Panc1 (cell line): ENCODE measurements around the gene NR6A1. TPM values are rescaled to one million over a fixed set of nuclear protein-coding genes. Genes with fewer than 3 reads are reported as not detected.

Experiments used
- ATAC-seq: fragments of 200-7000 bp; cut with Tn5 transposase; 2 replicates; pipeline ENCODE4 v1.9.1; 2020; ENCODE audit warnings: mild to moderate bottlenecking, moderate library complexity
- BruUV-seq: library from RNA; stranded (reverse); fragments of 400-500 nt; replicated peaks from 2 replicates; lab custom pipeline; 2021; lab: Mats Ljungman, UMichigan
- CTCF ChIA-PET: fragments of 300-600 bp; sonication (Branson Sonifier 250); formaldehyde crosslinking; loops from one replicate; lab custom pipeline; 2022; ENCODE audit warnings: antibody characterized with exemption; lab: Charles Lee
- POLR2A ChIA-PET: fragments of 300-600 bp; sonication (Branson Sonifier 250); formaldehyde crosslinking; loops from one replicate; lab custom pipeline; 2022; ENCODE audit warnings: antibody characterized with exemption; lab: Charles Lee
- DNase-seq: peaks from one replicate; pipeline ENCODE4 v3.0.0-alpha.2; 2010; ENCODE audit warnings: low read depth, low spot score
- H3K27ac ChIP-seq: 2 replicates; pipeline ENCODE4 v1.5.1; 2011; ENCODE audit warnings: mild to moderate bottlenecking, low read length, inconsistent platforms
- H3K27me3 ChIP-seq: fragments of 200-500 bp; sonication (Bioruptor generic); 2 replicates; pipeline ENCODE4 v1.6.0; 2014; ENCODE audit warnings: low read length, inconsistent platforms; ENCODE audit not compliant: control insufficient read depth, insufficient read depth
- H3K36me3 ChIP-seq: fragments of 200-500 bp; sonication (Bioruptor generic); 2 replicates; pipeline ENCODE4 v1.5.1; 2014; ENCODE audit warnings: inconsistent platforms, mild to moderate bottlenecking, low read length, moderate library complexity; ENCODE audit not compliant: control insufficient read depth, insufficient read depth
- H3K4me1 ChIP-seq: 2 replicates; pipeline ENCODE4 v1.5.1; 2011; ENCODE audit warnings: inconsistent platforms, mild to moderate bottlenecking, low read length, moderate library complexity; ENCODE audit not compliant: control insufficient read depth, insufficient read depth
- H3K4me3 ChIP-seq, 2 experiments: 2 replicates each; pipeline ENCODE4 v1.5.1; 2011 to 2012; ENCODE audit warnings: low read depth in 2 of 2, low read length in 2 of 2, mild to moderate bottlenecking in 2 of 2, inconsistent platforms in 1 of 2, moderate library complexity in 1 of 2
- H3K9me3 ChIP-seq: fragments of 200-500 bp; sonication (Bioruptor generic); 2 replicates; pipeline ENCODE4 v1.5.1; 2014; ENCODE audit warnings: low read depth, mild to moderate bottlenecking, inconsistent platforms, low read length, moderate library complexity; ENCODE audit not compliant: control insufficient read depth, insufficient read depth
- POLR2AphosphoS5 ChIP-seq: IDR thresholded peaks from 2 replicates; pipeline ENCODE4 v1.6.1; 2012; ENCODE audit warnings: mild to moderate bottlenecking, low read depth, low read length, moderate library complexity
- REST ChIP-seq, 2 experiments: IDR thresholded peaks; 2 replicates each; pipeline ENCODE4 v1.6.1; 2011 to 2012; ENCODE audit warnings: low read depth in 2 of 2, control low read depth in 1 of 2, low read length in 1 of 2, mild to moderate bottlenecking in 1 of 2, moderate library complexity in 1 of 2; ENCODE audit not compliant: insufficient read depth in 1 of 2
- SIN3A ChIP-seq: IDR thresholded peaks from 2 replicates; pipeline ENCODE4 v1.6.1; 2012; ENCODE audit warnings: low read depth, mild to moderate bottlenecking, low read length, moderate library complexity, borderline replicate concordance; ENCODE audit not compliant: insufficient read depth
- TCF7L2 ChIP-seq: IDR thresholded peaks from 2 replicates; pipeline ENCODE4 v1.6.1; 2011; ENCODE audit warnings: mild to moderate bottlenecking, low read depth, low read length, inconsistent platforms
- in situ Hi-C: cut with HindIII; loops from 2 replicates; pipeline ENCODE4 v1.10.0; 2016; ENCODE audit warnings: low sequenced_read_pairs, low pct_unique_long_range_greater_than_20kb
- intact Hi-C: fragments of 100-400 bp; cut with micrococcal nuclease; formaldehyde crosslinking; loops from one replicate; pipeline ENCODE4 v1.10.0; 2022; ENCODE audit not compliant: unreplicated experiment
- total RNA-seq: library from RNA; stranded (reverse); gene quantifications from one replicate; pipeline ENCODE4 v1.2.1, GENCODE V29; 2021; ENCODE audit not compliant: unreplicated experiment
- TF ChIP-seq, protein P1 (sequence below): fragments of 450-650 bp; IDR thresholded peaks from 2 replicates; pipeline ENCODE4 v1.5.1; 2017; ENCODE audit warnings: mild to moderate bottlenecking

Gene NR6A1
- total RNA-seq, 1 experiment from 2014 or later = 7.6 TPM

DNA sequence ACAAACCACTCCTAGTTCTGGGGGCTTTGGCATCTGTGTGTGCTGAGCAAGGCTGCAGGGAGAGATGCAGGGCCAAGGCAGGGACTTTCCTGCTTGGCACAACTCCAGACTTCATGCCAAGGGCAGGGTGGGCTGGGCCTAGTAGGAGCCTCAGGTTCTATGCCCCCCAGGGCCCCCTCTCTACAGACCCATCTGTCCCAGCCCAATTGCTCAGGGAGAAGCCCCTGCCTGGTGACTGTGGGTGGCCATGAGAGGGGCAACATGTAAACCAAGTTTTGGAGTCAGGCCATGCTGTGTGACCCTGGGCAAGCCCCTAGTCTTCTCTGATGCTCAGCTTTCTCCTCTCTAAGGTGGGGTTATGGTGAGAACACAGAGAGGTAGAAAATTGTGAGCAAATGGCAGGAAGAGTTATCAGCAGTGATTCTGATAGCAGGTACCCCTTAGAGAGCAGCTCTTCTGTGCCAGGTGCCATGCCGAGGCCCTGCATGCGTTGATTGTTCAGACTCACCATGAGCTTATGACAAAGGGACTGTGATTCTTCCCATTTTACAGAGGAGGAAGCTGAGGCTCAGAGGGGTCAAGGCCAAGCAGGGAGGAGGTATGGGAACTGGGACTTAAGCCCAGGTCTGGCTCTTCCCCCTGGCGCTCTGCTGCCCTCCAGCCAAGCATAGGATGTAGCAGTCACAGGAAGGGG lies 11.0 kb upstream of the NR6A1 start:
- Histone ChIP-seq H3K36me3 (no peaks in the 10 kb centered on the region), H3K4me3 (no peak overlapping the region), H3K27ac (no peak overlapping the region), H3K4me1 (peaks cover 38% of the 10 kb centered on the region), H3K9me3 (no peaks in the 10 kb centered on the region), H3K27me3 (no peaks in the 10 kb centered on the region)
- DNase-seq = no peak
- CTCF ChIA-PET = no interaction called here
- intact Hi-C loops (no loop called here), in situ Hi-C loops (no loop called here)
- no peak for ATAC-seq
- no peak for TF ChIP-seq POLR2AphosphoS5
- no peak for TF ChIP-seq REST (IDR thresholded peaks at IDR 0.05; ENCODE audit: insufficient read depth in 1 of 2, low read depth in 2 of 2, low read length in 1 of 2)
- TF ChIP-seq SIN3A = no peak
- TF ChIP-seq TCF7L2 = no peak
- TF ChIP-seq, protein P1, sequence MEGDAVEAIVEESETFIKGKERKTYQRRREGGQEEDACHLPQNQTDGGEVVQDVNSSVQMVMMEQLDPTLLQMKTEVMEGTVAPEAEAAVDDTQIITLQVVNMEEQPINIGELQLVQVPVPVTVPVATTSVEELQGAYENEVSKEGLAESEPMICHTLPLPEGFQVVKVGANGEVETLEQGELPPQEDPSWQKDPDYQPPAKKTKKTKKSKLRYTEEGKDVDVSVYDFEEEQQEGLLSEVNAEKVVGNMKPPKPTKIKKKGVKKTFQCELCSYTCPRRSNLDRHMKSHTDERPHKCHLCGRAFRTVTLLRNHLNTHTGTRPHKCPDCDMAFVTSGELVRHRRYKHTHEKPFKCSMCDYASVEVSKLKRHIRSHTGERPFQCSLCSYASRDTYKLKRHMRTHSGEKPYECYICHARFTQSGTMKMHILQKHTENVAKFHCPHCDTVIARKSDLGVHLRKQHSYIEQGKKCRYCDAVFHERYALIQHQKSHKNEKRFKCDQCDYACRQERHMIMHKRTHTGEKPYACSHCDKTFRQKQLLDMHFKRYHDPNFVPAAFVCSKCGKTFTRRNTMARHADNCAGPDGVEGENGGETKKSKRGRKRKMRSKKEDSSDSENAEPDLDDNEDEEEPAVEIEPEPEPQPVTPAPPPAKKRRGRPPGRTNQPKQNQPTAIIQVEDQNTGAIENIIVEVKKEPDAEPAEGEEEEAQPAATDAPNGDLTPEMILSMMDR = no peak
- BruUV-seq = no TSS peak
- POLR2A ChIA-PET = interaction anchor here (0.5 kb wide), 1 partner anchor 14 kb away, joined by 4 read pairs; no protein-coding TSS in a partner anchor

DNA sequence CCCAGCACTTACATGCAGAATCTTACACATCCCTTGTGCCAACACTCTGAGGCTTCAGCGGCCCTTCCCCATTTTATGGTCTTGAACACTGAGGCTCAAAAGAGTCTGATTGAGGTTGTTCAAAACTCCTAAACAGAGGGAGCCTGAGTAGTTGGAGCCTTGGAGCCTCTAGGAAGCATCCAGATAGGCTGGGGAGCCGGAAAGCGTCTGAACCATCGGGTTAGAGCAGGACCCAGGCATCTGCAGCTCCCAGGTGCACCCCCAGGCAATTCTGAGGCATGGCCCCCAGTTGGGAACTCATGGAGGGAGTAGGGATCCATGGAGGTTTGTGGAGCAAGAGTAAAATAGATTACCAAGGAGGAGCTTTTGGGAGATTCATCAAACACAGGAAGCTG lies 9.6 kb upstream of the NR6A1 start:
- ChIA-PET CTCF (no interaction called here), POLR2A (no interaction called here)
- no peak for TF ChIP-seq REST (IDR thresholded peaks at IDR 0.05; ENCODE audit: insufficient read depth in 1 of 2, low read depth in 2 of 2, low read length in 1 of 2)
- TF ChIP-seq, protein P1 = no peak
- no peak for TF ChIP-seq TCF7L2
- TF ChIP-seq POLR2AphosphoS5 = no peak
- TF ChIP-seq SIN3A = no peak
- intact Hi-C loops = no loop called here
- peaks cover 38% of the 10 kb centered on the region for H3K4me1 ChIP-seq
- no peak for ATAC-seq
- BruUV-seq = no TSS peak
- H3K27me3 ChIP-seq = no peaks in the 10 kb centered on the region
- in situ Hi-C loops = no loop called here
- no peaks in the 10 kb centered on the region for H3K9me3 ChIP-seq
- no peak overlapping the region for H3K4me3 ChIP-seq
- DNase-seq = no peak
- H3K27ac ChIP-seq = peak overlapping the region; percentile 21
- H3K36me3 ChIP-seq = no peaks in the 10 kb centered on the region
